KMS-11 (cell line): ENCODE results near the gene MOB3C.

Experiments used
- H2AFZ ChIP-seq: fragments of 200-600 bp; sonication (generic); 2 replicates; pipeline ENCODE4 v1.6.1; 2016; ENCODE audit warnings: antibody characterized with exemption, mixed run types, low read depth
- H3K27ac ChIP-seq: fragments of 200-600 bp; sonication (generic); 2 replicates; pipeline ENCODE4 v1.6.1; 2016; ENCODE audit warnings: mild to moderate bottlenecking, mixed run types
- H3K27me3 ChIP-seq: fragments of 200-600 bp; sonication (generic); 2 replicates; pipeline ENCODE4 v1.6.1; 2017; ENCODE audit warnings: mild to moderate bottlenecking, low read depth, mixed run types, moderate library complexity; ENCODE audit not compliant: insufficient read depth
- H3K36me3 ChIP-seq: fragments of 200-600 bp; sonication (generic); 2 replicates; pipeline ENCODE4 v1.6.1; 2017; ENCODE audit warnings: mild to moderate bottlenecking, mixed run types; ENCODE audit not compliant: insufficient read depth
- H3K4me1 ChIP-seq: fragments of 200-600 bp; sonication (generic); 2 replicates; pipeline ENCODE4 v1.6.1; 2016; ENCODE audit warnings: mild to moderate bottlenecking, low read depth, mixed run types; ENCODE audit not compliant: poor library complexity, severe bottlenecking
- H3K4me2 ChIP-seq: fragments of 200-600 bp; sonication (generic); 2 replicates; pipeline ENCODE4 v1.7.0; 2016; ENCODE audit warnings: mild to moderate bottlenecking, mixed run types
- H3K4me3 ChIP-seq: fragments of 200-600 bp; sonication (generic); IDR thresholded peaks from 2 replicates; pipeline ENCODE4 v1.6.1; 2017; ENCODE audit warnings: low read depth, low read length, mixed read lengths; ENCODE audit not compliant: insufficient read depth
- H3K79me2 ChIP-seq: fragments of 200-600 bp; sonication (generic); 2 replicates; pipeline ENCODE4 v1.6.1; 2016; ENCODE audit warnings: low read depth, mixed run types; ENCODE audit not compliant: insufficient read depth
- H3K9ac ChIP-seq: fragments of 200-600 bp; sonication (generic); 2 replicates; pipeline ENCODE4 v1.6.1; 2016; ENCODE audit warnings: mild to moderate bottlenecking, mixed run types
- H4K20me1 ChIP-seq: fragments of 200-600 bp; sonication (generic); 2 replicates; pipeline ENCODE4 v1.6.1; 2016; ENCODE audit warnings: mild to moderate bottlenecking, mixed run types; ENCODE audit not compliant: insufficient read depth
- CTCF ChIP-seq: fragments of 200-600 bp; sonication (generic); conservative IDR thresholded peaks from 2 replicates; pipeline ENCODE4 v1.6.1; 2017; ENCODE audit warnings: low read depth, mild to moderate bottlenecking, antibody characterized with exemption, low read length, moderate library complexity, mixed read lengths

Gene MOB3C

GRCh38 chr1:46637444-46638083 lies 21.0 kb upstream of the MOB3C start:
- Histone ChIP-seq H3K36me3 (no peaks in the 10 kb centered on the region), H3K27ac (no peak overlapping the region), H3K79me2 (no peaks in the 10 kb centered on the region), H3K4me2 (no peak overlapping the region), H3K27me3 (no peaks in the 10 kb centered on the region), H3K4me3 (no peak overlapping the region), H3K9ac (no peak overlapping the region), H2AFZ (no peak overlapping the region), H4K20me1 (no peaks in the 10 kb centered on the region), H3K4me1 (peaks cover under 1% of the 10 kb centered on the region)
- TF ChIP-seq CTCF = no peak

GRCh38 chr1:46635205-46635604 lies 18.6 kb upstream of the MOB3C start:
- Histone ChIP-seq H3K4me2 (no peak overlapping the region), H3K4me1 (no peaks in the 10 kb centered on the region), H2AFZ (no peak overlapping the region), H4K20me1 (no peaks in the 10 kb centered on the region), H3K9ac (no peak overlapping the region), H3K4me3 (no peak overlapping the region), H3K27me3 (no peaks in the 10 kb centered on the region), H3K79me2 (no peaks in the 10 kb centered on the region), H3K27ac (no peak overlapping the region), H3K36me3 (no peaks in the 10 kb centered on the region)
- no peak for TF ChIP-seq CTCF

- H3K4me3 ChIP-seq = no peak overlapping the region
- no peaks in the 10 kb centered on the region for H3K27me3 ChIP-seq
- no peaks in the 10 kb centered on the region for H4K20me1 ChIP-seq
- H3K79me2 ChIP-seq = no peaks in the 10 kb centered on the region
- H3K9ac ChIP-seq = no peak overlapping the region
- H3K4me2 ChIP-seq = no peak overlapping the region
- no peak overlapping the region for H3K27ac ChIP-seq
- TF ChIP-seq CTCF = no peak
- no peaks in the 10 kb centered on the region for H3K4me1 ChIP-seq
- H2AFZ ChIP-seq = no peak overlapping the region
- H3K36me3 ChIP-seq = no peaks in the 10 kb centered on the region
Observed at GRCh38 chr1:46630719-46631118, 14.1 kb upstream of the MOB3C start.

GRCh38 chr1:46623743-46624644 lies 7.4 kb upstream of the MOB3C start:
- Histone ChIP-seq H3K27ac (no peak overlapping the region), H3K4me2 (no peak overlapping the region), H3K27me3 (no peaks in the 10 kb centered on the region), H4K20me1 (no peaks in the 10 kb centered on the region), H3K79me2 (no peaks in the 10 kb centered on the region), H3K9ac (no peak overlapping the region), H3K4me3 (no peak overlapping the region), H2AFZ (no peak overlapping the region), H3K36me3 (no peaks in the 10 kb centered on the region), H3K4me1 (no peaks in the 10 kb centered on the region)
- no peak for TF ChIP-seq CTCF
